Epithelial cell of proximal tubule (primary cell): Measurements from ENCODE around the gene SRSF3. TPM values are rescaled to one million over a fixed set of nuclear protein-coding genes. Genes with fewer than 3 reads are reported as not detected.
"Not testable (repeated sequence)": the region's sequence is repeated elsewhere in the genome, so short reads cannot be mapped to it uniquely, and the experiment has no call there.

Experiments
- DNase-seq: peaks from one replicate; pipeline ENCODE4 v3.0.0-alpha.2; 2011; ENCODE audit warnings: low read depth
- H3K4me3 ChIP-seq: 2 replicates; pipeline ENCODE4 v1.5.1; 2011; ENCODE audit warnings: low read depth, mild to moderate bottlenecking, low read length
- CTCF ChIP-seq: conservative IDR thresholded peaks from 2 replicates; pipeline ENCODE4 v1.5.1; 2012; ENCODE audit warnings: low read depth, mild to moderate bottlenecking, low read length
- total RNA-seq: library from RNA; depleted of rRNA; stranded (reverse); fragments of >200 nt; gene quantifications from 2 replicates; pipeline ENCODE4 v1.2.3, GENCODE V29; 2015

Gene SRSF3
- total RNA-seq, 1 donor from 2014 or later, result 453 TPM

GRCh38 chr6:36649701-36650484, 55.7 kb downstream of the SRSF3 start:
- no peak for DNase-seq
- no peak for TF ChIP-seq CTCF

GRCh38 chr6:36650848-36651478, 56.8 kb downstream of the SRSF3 start:
- no peak for DNase-seq
- no peak overlapping the region for H3K4me3 ChIP-seq
- TF ChIP-seq CTCF, result no peak

More at GRCh38 chr6:36649701-36650484, 55.7 kb downstream of the SRSF3 start:
- H3K4me3 ChIP-seq, result no peak overlapping the region

GRCh38 chr6:36651659-36652379, 57.7 kb downstream of the SRSF3 start:
- DNase-seq, result no peak
- no peak for TF ChIP-seq CTCF
- H3K4me3 ChIP-seq, result no peak overlapping the region

- not testable (repeated sequence) for H3K4me3 ChIP-seq, DNase-seq
Measured at GRCh38 chr6:36654469-36654868, 60.3 kb downstream of the SRSF3 start.

Other genes with a start within 250 kb of the SRSF3 start
- 0.87 and 3.2 TPM in 2 replicates for gene ETV7, start 206.7 kb upstream of the SRSF3 start, total RNA-seq
- gene PXT1, start 151.5 kb upstream of the SRSF3 start, total RNA-seq, result not detected in 2 replicates
- 48.8 and 54.0 TPM in 2 replicates for gene KCTD20, start 151.4 kb upstream of the SRSF3 start, total RNA-seq
- 18.3 and 21.5 TPM in 2 replicates for gene STK38, start 46.9 kb upstream of the SRSF3 start, total RNA-seq
- 208 and 427 TPM in 2 replicates for gene CDKN1A, start 84.4 kb downstream of the SRSF3 start, total RNA-seq
- under 0.01 TPM in 1 of 2 replicates, not detected in the other for gene RAB44, start 103.5 kb downstream of the SRSF3 start, total RNA-seq
- 0.58 TPM in 1 of 2 replicates, not detected in the other for gene CPNE5, start 245.1 kb downstream of the SRSF3 start, total RNA-seq